PFSK-1 (cell line): ENCODE measurements around the gene UCHL3.

Source experiments
- POLR2AphosphoS5 ChIP-seq: IDR thresholded peaks from 2 replicates; pipeline ENCODE4 v1.6.1; 2012; ENCODE audit warnings: low read depth, mild to moderate bottlenecking, control low read depth, low read length, moderate library complexity
- SIN3A ChIP-seq: IDR thresholded peaks from 2 replicates; pipeline ENCODE4 v1.6.1; 2012; ENCODE audit warnings: mild to moderate bottlenecking, low read length, moderate library complexity, borderline replicate concordance; ENCODE audit not compliant: insufficient read depth
- TAF1 ChIP-seq: IDR thresholded peaks from 2 replicates; pipeline ENCODE4 v1.6.1; 2012; ENCODE audit warnings: low read length, control low read depth, borderline replicate concordance; ENCODE audit not compliant: insufficient read depth

- no peak for TF ChIP-seq POLR2AphosphoS5
- no peak for TF ChIP-seq SIN3A
- no peak for TF ChIP-seq TAF1
Observed at GRCh38 chr13:75600371-75600770, 50.8 kb downstream of the UCHL3 start.
